Esophagus mucosa (tissue), 1 donor: ENCODE data around the gene PIK3R5. TPM values are rescaled to one million over a fixed set of nuclear protein-coding genes. Genes with fewer than 3 reads are reported as not detected.
"Not testable (repeated sequence)": the region's sequence is repeated elsewhere in the genome, so short reads cannot be mapped to it uniquely, and the experiment has no call there.

Experiments
- ATAC-seq: fragments of 200-7000 bp; cut with Tn5 transposase; one replicate; pipeline ENCODE4 v1.9.1; 2020
- total RNA-seq: library from RNA; stranded (reverse); gene quantifications from one replicate; pipeline ENCODE4 v1.2.4, GENCODE V29; 2023
- donor health status: DM: yes; HTN: yes; CAD: no.

The PIK3R5 gene
- total RNA-seq, 1 donor from 2014 or later: 0.88 TPM

- ATAC-seq: peak; percentile 11
Observed at GRCh38 chr17:8985054-8985701, 19.7 kb upstream of the PIK3R5 start.

GRCh38 chr17:8984225-8984624 lies 18.7 kb upstream of the PIK3R5 start:
- not testable (repeated sequence) for ATAC-seq

- no peak for ATAC-seq
Observed at GRCh38 chr17:8981443-8981842, 15.9 kb upstream of the PIK3R5 start.

DNA sequence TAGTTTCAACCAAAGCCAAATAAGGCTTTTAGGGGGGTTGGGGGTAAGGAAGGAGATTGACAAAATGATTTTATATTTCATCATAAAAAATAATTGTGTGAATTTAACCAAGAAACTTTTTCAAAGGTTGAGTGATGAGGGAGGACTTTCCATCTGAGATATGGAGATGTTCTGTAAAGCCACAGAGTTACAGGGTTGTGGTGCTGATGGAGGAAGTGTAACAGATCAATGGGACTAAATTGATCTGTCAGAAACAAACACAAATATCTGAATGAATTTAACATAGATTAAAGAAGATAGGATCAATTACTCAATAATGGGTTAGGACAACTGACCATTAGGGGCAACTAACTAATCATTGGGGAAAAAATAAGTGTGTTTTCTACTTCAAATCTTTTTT lies 14.2 kb upstream of the PIK3R5 start:
- no peak for ATAC-seq

DNA sequence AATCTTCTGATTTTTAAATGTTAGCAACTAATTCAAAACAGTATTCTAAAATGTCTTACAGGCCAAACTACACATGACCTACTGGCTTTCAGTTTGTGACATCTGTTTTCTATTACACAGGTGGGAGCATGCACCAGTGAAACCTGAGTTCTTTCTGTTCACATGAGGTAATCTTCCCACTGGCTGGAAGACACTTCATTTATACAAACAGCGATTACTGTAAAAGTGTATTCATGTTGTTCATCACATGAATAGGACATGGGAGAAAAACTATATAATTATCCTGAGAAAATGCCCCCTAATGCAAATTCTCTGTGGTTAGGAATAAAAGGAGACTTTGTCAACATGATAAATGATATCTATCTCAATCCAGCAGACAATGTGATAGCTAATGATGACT lies 11.1 kb upstream of the PIK3R5 start:
- ATAC-seq: no peak

GRCh38 chr17:8975091-8975725 lies 9.7 kb upstream of the PIK3R5 start:
- ATAC-seq: no peak

DNA sequence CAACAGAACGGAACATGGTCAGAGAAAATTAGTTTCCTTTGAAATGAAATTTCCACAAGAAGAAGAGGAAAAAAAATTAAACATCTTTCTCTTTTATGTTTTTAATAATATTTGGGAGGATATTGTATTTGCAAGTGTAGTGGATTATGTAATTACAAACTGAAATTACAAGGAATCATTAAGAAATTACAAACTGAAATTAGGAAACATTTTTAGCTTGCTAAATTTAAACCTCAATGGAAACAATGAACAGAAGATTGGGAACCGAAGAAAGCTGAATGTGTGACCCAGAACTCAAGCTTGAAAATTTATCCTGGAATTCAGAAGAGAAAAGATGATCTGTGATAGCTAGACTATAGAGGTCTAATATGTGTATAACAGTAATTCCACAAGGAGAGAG lies 4.4 kb upstream of the PIK3R5 start:
- ATAC-seq: no peak

GRCh38 chr17:8968503-8968902 lies 3.0 kb upstream of the PIK3R5 start:
- ATAC-seq: no peak

GRCh38 chr17:8967861-8968260 lies 2.4 kb upstream of the PIK3R5 start:
- no peak for ATAC-seq

DNA sequence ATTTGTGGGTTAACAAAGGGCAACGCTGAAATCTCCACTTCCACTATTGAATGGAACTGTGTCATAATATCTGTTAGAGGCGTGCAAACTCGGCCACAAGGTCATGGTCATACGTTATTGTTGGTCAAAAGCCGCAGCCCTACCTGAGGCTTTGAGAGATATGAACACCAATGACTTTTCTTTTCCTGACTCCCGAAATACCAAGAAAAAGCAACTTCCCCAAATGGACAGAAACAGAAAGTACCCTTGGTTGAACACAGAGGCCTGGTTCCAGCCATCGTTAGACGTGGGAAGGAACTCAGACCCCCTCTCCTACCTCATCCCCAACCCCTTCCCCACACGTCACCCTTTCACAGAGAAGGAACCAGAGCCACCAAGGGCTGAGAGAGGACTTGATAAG lies 1.4 kb upstream of the PIK3R5 start:
- no peak for ATAC-seq

- ATAC-seq: peak; percentile 9
Observed at GRCh38 chr17:8964801-8965393, 610 bp downstream of the PIK3R5 start.

GRCh38 chr17:8963647-8964258 lies 1.8 kb downstream of the PIK3R5 start:
- ATAC-seq: no peak

DNA sequence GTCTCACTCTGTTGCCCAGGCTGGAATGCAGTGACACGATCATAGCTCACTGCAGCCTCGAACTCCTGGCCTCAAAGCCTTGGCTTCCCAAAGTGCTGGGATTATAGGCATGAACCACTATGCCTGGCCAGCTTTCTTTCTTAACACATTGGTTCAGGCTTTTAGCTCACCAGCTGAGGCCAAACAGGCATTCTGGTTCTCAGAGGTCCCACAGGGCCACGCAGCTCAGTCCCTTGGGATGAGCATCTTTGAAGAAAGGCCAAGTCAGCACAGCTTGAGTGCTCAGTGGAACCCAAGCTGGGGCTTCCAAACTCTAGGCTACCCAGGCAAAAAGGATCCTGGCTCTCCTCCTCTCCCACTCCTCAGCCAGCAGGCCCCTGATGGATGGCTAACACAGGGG lies 2.5 kb downstream of the PIK3R5 start:
- ATAC-seq: no peak

DNA sequence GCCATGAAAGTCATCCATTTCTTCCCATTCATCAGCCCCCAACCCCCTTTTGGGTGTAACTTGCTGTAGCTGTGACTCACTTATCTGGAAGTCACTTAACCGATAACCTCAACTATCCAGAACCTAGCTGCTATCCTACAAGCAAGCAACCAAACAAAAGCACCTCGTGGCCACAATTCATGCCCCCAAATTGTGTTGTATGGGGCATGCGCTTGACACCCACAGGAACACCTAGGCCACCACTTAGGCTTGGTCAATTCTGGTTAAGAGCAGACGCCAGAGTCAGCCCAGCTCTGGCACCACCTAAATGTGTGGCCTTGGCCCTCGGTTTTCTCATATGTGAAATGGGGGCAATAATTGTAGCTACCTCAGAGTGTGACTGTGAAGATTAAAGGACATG lies 3.7 kb downstream of the PIK3R5 start:
- no peak for ATAC-seq

GRCh38 chr17:8960325-8961140 lies 5.0 kb downstream of the PIK3R5 start:
- ATAC-seq: no peak

GRCh38 chr17:8959312-8959918 lies 6.1 kb downstream of the PIK3R5 start:
- no peak for ATAC-seq

DNA sequence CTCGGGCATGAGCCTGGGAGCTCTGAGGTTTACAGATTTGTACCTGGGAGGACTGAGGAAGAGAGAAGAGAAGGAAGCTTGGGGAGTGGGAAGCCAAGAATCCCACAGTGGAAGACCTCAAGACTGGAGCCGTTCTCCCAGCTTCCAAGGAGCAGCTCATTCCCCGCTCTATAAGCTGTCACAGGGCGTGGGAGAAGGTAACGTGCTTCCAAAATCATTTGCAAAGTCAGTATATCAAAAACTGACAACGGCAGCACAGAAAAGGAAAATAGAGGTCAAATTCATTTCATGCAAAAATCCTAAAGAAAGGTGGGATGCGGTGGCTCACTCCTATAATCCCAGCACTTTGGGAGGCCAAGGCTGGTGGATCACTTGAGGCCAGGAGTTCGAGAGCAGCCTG lies 7.8 kb downstream of the PIK3R5 start:
- no peak for ATAC-seq

DNA sequence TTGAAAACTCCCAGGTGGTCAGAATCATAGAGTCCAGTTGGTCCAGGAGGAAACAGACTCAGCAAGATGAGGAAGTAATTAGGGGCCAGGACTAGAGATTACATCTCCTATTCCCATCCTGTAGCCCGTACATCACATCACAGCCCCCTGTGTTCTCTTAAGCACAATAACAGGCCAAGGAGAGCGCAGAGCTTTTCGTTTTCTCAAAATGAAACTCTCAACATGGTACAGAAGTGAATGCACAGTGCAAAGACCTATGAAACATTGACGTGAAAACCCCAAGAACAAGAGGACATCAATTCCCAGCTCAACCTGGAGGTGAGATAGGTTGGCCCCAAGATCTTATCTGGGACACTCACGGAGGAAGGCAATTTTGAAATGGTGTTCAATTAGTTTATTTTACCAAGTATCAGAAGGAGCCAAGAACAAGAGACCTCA lies 9.0 kb downstream of the PIK3R5 start:
- ATAC-seq: no peak

- ATAC-seq: no peak
Observed at GRCh38 chr17:8955021-8955959, 10.2 kb downstream of the PIK3R5 start.

GRCh38 chr17:8954339-8954738 lies 11.2 kb downstream of the PIK3R5 start:
- ATAC-seq: peak; percentile 69
